NCI-H1694 treated with DMSO at 0.1 percent for 48 hours (cell line): Measurements from ENCODE around the gene DST.
"Not testable (repeated sequence)": the region's sequence is repeated elsewhere in the genome, so short reads cannot be mapped to it uniquely, and the experiment has no call there.

Experiments used
- DNase-seq: peaks from one replicate; lab custom pipeline; 2025; lab: John Stamatoyannopoulos, UW

DST gene

DNA sequence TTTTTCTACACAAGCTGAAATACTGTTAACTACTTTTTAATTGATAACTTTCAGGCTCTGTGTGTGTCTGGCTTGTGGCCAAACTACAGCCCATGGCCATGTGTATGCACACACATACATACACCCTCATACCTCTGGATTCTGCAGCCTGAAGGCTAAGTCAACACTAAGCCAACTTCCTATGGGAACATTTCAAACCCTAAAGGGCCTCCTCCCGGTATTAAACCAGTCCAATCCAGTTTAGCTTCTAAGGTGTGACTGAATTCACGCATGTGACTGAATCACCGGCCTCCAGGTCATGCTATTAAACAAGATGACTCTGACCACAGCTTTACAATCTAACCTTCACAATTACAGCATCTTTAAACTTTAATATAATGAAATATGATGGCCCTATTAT, 20.7 kb upstream of the DST start:
- no peak for DNase-seq

DNA sequence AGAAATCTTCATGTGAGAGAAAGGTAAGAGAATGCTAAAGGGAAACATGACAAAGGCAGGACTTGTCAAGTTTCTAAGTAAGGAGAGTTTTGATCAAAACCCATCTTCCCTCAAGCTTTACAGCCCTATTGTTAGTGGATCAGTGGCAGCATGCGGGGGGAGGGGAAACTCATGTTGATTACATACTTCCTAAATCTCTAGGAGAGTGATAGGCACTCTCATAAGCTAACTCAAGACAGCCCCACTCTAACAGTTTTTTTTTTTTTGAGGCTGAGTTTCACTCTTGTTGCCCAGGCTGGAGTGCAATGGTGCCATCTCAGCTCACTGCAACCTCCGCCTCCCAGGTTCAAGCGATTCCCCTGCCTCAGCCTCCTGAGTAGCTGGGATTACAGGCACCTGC, 18.6 kb upstream of the DST start:
- DNase-seq, result not testable (repeated sequence)

DNA sequence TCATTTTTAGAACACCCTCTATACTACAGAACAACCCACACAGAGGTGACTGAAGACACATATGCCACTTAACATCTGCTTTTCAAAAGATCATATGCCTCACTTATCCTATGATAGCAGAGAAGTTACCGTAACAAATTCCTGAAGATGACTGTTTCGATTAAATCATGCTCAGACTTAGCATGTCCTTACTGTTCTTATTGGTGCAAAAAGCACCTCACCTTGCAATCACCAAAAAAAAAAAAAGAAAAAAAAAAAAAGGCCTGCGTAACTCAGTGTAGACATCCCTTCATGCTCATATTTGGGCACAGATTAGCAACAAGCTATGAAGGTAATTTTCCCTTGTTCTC, 17.7 kb upstream of the DST start:
- DNase-seq, result no peak

DNA sequence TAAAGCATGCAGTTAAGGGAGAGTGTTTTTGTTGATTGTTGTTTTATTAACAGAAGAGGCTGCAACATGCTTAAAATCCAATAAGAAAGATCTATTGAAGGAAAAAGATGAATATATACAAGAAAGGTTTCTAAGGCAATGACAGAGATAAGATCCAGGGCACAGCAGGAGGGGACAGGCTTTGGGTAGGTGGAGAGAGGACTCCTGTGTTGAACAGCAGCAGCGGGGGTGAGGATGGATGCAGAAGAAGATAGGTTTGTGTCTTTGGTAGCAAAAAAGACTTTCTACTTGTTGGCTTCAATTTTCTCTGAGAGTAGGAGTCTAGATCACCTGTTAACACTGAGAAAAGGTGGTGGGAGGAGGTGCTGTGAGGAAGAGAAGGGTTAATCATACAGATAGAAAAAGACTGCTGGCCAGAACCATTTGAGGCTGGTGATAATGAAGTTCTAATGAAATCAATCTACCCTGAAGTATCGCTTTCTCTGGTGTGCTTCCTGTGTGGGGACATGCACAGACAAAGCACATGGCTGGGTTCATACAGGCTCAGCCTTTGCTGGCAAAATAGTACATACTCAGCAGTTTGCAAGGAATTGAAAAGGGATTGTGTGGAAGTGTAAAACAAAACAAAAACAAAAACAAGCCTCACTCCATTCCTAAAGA, 17.2 kb upstream of the DST start:
- no peak for DNase-seq

DNA sequence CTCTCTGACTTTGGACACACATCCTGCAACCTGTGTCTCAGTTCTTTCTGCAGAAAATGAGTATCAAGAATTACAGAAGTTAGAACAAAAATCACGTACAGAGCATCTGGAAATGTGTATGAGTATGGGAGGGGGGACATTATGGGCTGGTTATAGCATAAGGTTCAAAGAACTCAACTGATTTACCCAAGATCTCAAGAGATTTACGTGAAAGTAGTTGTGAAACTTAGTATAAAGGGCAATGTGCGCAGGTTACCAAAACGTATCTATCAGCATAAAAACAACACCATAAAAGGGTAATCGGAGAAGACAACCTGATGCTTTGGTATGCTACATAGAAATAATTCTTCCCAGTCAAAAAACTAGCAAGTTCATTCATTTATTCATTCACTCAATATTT, 15.6 kb upstream of the DST start:
- DNase-seq, result no peak

DNA sequence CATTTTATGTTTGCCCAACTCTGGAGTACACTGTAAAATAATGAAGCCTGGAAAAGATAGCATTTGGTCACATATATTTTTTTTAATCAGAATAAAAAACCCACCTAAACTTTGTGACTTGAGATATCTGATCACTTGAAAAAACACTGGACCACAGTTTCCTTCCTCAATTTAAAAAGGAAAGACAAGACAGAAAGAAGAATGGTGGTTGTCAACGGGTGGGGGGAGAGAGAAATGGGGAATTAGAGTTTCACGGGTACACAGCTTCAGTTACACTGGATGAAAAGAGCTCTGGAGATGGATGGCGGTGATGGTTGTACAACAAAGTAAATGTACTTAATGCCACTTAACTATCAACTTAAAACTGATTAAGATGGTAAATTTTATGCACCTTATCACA, 14.7 kb upstream of the DST start:
- DNase-seq, result no peak

DNA sequence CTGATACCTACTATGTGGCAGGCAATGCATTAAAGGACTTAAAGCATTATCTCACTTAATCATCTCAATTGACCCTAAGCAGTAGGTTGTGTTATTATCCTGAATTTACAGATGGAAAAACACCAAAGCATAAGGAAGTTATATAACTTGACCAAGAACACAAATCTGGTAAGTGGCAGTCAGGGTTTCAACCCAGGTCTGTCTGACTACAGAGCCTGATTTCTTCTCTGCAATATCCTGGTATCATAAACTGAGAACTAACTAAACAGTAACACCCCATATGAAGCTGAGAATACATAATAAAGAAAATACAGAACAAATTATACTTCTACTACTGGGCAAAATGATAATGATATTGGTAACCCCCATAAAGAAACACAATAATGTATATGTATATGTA, 13.8 kb upstream of the DST start:
- DNase-seq, result no peak

DNA sequence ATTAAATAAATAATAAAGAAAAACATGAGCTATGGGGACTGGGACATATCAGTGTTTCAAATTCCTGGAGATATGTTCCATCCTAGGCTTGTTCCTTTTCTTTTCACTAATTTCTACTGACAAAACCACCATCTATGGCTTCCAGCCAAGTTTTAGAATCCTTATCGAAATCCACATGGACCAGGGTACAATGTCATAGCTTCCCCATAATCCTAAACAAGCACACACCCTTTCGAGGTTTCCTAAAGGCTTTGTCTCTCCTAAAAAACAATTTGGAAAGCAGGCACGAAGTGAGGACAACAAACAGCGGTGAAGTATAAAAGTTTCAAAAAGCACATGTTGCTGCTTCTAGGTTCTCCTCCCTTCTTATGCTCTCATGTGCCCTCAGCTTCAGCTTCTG, 13.3 kb upstream of the DST start:
- DNase-seq, result no peak

DNA sequence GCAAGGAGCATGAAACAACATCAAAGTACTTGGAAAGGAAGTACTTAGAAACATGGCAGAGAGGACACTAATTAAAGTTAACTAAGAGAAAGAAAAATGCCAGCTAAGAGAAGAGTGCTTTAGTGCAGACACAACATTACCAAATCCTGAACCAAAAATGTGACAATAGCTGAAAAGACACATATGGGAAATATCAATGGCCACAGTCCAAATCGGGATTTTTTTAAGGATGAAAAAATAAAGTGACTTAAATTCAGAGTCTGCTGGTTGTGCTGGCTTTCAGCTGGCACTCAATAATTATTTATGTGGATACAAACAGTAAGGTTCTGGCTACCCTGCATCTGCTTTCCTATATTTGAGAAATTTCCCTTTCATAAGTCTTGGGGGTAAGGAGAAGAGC, 12.6 kb upstream of the DST start:
- DNase-seq, result no peak

DNA sequence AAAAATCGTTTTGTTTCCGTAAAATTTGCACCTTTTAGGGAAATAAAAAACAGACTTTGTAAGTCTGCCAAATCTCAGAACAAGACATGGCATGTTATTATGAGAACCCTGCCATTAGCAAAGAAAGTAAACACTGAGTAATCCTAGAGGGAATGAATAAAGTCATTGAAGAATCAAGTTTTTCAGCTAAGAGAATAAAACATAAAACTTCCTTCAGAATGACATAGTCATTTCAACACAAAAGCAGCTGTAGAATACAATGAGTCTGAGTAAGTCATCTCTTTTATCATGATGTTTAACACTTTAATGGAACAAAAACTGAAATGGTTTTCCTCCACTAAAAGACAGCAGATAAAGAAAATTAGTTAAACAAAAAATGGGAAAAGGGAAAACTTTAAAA, 10.3 kb upstream of the DST start:
- DNase-seq, result no peak

DNA sequence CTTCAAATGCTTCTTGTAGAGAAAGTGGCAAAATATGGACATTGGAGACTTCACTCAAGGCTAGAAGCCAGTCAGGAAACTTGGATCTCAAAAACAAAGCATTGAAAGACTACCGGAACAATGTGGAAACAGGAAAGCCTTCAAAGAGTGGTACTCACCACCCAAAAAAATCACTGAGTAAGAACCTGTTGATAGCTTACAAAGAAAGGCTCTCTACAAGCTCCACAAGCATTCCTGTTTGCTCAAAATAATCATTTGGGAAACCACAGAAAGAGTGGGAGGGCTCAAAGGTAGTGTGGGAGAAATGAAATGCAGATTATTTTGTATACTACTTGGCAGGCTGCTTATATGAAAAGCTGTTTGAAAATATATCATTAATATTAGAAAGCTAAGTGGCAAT, 9.5 kb upstream of the DST start:
- no peak for DNase-seq

DNA sequence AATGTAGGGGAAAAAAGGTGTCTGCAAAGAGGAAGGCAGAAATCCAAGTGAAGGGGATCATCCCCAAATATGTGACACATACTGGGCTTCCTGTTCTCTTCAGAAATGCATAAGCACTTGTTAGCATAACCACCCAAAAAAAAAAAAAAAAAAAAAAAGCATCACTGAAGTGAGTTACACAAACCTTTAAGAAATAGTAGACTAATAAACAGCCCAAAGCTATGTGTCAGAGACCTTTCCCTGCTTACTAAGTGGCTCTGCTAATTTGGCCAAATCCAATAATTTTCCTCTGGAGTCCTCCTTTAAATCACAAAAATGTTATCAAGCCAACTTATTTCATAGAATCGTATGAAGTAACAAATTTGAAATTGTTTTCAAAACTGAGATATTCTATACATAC, 7.5 kb upstream of the DST start:
- DNase-seq, result no peak

DNA sequence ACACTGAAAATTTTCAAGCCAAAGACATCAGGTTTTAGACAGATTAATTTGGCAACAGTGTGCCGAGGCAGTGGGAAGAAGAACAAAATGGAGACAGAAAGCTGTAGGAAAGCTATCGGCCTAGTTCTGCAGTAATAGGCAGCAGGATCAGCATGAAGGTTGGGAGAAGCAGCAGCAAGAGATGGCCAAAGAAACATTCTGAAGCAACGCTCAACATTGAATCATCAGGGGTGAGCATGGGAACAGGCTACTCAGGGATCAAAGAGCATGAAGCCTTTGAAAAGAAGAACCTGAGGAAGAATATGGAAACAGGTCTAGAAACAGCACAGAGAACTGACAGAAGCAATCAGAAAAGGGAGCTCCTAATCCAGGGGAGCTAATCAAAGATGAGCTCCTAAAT, 7.1 kb upstream of the DST start:
- DNase-seq, result no peak

DNA sequence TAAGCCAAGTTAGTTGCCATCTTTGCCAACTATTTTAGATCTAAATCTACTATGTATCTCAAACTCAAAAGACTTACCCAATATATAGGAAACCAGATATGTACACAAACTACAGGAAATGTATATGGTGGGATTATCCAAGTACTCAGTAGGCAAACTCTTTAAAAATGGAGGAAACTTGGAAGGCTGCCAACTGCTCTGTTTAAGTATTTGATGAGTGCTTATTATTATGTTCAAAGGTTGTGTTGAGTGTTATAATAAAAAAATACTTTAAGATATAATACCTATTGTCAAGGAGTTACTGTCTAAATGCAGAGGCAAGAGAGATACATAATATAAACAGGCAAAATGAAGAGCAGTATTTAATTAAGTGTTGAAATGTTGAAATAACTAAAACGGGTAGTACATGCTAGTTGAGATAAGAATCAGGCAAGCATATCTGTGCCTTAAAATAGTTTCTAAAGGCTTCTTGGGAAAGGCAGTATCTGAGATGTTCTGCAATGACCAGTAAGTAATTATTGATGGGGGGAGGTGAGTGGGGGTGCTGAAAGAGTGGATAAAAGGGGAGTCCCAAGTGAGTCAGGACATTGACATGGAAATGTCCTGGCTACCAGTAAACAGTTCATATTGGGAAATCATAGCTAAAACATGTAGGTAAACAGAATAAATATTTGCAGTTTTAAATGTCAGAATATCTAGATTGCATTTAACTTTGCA, 6.5 kb upstream of the DST start:
- DNase-seq, result no peak

DNA sequence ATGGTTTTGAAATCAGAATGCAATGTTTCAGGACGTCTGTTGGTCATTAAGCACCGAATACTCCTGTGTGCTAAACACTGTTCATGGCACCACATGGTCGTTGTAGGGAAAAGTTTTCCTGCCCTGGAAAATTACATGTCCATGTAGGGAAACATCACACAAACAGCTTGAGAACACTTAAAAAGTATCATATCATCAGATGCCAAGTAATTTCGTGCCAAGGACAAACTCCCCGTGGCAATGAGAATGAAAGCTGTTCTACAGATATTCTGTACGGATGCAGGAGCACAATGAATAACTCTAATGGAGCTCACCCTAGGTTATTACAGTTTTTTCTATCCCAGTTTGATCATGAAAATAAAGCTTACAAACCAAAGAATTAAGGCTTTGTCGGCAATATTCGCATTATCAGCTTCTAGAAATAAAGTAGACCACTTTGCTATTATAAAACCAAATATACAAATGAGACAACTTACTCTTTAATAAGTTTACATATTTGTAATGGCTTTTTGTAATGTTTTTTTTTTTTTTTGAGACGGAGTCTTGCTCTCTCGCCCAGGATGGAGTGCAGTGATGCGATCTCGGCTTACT, 4.6 kb upstream of the DST start:
- DNase-seq, result no peak

DNA sequence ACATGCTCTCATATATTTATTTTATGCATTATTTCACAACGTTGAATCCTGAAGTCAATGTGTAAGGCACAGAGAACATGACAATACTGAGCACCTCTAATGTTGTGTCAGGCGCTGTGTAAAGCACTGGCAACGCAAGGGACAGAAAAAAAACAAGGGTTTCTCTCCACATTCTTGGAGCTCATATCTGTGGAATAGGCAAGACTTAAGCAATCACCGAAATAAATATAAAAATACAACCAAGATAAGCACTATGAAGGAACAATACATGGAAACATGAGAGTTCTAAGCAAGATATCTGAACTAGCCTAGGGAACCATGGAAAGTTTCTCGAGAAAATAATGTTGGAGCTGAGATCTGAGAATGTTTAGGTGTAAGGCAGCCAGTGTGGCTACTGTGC, 1.7 kb upstream of the DST start:
- no peak for DNase-seq

DNA sequence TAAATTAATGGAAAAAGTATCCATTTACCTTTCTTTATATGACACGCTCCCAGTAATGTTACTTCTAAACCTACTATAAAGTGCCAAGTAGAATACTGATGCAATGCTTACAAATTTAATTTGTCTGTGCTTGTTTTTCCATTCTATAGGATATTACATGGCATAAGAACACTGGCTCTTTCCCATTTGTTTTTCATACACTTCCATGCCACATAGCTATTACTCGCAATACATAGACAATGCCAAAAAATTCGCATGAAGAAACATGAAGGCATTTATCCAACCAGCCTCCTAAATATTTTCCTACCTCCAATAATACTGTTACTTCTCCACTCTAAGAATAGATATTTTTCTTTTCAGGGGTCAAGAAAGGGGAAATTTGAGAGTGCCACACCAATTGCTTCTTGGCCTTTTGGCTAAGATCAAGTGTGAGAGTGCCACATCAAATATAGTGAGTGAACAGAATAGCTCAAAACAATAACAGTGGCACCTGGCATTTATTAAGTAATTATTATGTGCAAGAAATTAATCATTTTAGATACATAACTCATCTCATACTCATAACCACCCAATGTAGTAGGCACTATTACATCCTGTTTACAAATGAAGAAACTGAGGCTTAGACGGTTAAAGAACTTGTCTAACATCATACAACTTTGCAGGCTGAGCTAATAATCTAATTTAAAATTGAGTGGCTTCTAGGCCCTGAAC, 845 bp upstream of the DST start:
- DNase-seq, result no peak

DNA sequence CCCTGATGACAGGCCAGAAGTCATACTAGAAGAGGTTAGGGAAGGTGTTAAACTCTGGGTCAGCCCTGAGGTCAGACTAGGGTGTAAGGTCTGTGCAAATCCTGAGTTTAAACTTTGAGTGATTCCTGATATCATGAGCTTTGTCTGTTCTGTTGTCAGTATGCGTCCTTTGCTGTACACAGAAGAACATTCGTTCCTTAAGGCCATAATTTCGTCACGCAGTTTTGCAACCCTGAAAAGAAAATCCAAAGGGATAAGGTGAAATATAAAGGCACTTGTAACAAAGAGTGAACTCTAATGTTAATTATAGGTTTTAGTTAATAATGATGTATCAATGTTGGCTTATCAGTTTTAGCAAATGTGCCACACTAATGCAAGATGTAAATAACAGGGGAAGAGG, 2.3 kb downstream of the DST start:
- DNase-seq, result no peak

DNA sequence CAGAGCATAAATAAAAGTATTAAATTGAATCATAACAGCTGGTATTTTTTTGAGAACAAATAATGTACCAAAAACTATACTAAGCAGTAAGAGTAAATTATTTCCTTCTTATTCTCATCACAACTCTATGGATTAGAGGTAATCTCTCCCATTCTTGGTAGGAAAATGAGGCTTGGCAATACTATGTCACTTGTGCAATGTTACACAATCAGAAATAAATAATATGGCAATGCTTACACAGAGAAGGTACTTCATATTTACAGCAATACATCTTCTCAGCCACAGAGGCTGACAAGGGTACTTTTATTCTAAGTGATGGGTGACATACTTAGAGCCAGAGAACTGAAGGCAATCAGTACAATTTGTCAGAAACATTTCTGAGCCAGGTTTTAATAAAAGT, 3.9 kb downstream of the DST start:
- DNase-seq, result no peak

DNA sequence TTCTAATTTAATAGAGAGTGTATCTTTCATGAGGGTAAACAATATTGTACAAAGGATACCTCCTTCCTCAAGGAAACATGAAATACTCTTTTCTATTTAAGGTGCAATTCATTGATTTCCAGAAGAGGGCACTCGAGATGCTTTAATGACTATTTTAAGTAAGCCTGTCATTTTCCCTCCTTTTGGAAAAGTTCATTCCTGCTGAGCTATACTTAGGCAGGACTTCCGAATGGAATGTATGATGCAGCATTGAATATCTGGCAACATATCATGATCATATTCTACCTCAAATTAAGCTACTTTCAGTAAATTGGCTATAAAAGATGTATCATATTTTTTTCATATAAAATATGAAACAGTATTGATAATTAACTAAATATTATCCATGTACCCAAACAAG, 5.0 kb downstream of the DST start:
- peak; percentile 26 for DNase-seq

DNA sequence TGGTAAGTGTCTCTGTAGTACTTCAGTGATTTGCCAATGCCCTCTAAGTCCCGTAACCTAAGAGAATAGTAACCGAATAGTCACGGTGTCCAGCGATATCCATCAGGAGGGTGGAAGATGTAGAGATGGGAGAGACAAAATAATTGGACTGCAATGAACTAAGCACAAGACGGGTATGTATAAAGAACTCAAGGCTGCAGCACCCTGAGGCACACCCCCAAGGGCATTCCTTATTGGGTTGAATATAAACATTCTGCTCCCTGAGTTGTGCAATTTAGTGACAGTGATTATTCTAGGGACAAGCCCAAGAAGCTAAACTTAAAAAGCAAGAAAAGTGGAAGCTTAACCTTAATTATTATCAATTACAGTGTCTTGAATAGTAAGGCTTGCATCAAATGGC, 14.6 kb downstream of the DST start:
- DNase-seq, result no peak

DNA sequence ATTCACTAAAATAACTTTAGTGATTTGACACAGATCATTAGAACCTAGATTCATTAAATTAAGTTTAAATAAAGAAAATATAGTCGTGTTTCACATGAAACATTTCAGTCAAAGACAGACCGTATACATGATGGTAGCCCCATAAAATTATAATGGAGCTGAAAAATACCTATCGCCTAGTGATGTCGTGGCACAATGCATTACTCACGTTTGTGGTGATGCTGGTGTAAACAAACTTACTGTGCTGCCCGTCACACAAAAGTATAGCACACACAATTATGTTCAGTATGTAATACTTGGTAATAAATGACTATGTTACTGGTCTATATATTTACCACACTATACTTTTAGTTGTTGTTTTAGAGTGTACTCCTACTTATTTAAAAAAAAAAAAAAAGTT, 17.3 kb downstream of the DST start:
- no peak for DNase-seq

DNA sequence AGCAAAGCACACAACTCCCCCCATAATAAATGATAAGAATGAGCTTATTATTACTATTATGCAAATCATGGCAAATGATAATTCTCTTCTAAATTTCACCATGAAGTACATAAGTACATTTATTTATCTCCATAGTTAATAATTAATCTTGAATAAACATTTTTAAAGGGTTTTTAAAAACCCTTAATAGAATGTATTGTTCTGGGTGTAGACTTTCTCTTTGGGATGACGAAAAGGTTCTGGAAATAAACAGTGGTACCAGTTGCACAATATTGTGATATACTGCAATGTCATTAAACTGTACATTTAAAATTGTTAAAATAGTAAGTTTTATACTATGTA, 18.0 kb downstream of the DST start:
- no peak for DNase-seq
